Neural progenitor cell (in vitro differentiated cells): ENCODE results near the gene TM2D3. TPM values are rescaled to one million over a fixed set of nuclear protein-coding genes. Genes with fewer than 3 reads are reported as not detected.
"Not testable (repeated sequence)": the region's sequence is repeated elsewhere in the genome, so short reads cannot be mapped to it uniquely, and the experiment has no call there.

ENCODE experiments used
- DNase-seq: peaks from one replicate; pipeline ENCODE4 v3.0.0-alpha.2; 2016; ENCODE audit warnings: low spot score
- H2AFZ ChIP-seq: fragments of 200-600 bp; sonication (generic); replicated peaks from 2 replicates; pipeline ENCODE4 v1.6.1; 2016; ENCODE audit warnings: antibody characterized with exemption
- H3F3A ChIP-seq: fragments of 200-600 bp; sonication (generic); 2 replicates; pipeline ENCODE4 v1.6.1; 2016; ENCODE audit warnings: antibody characterized with exemption, low read depth
- H3K27ac ChIP-seq: fragments of 200-600 bp; sonication (generic); 2 replicates; pipeline ENCODE4 v1.5.1; 2016; ENCODE audit warnings: mild to moderate bottlenecking
- H3K27me3 ChIP-seq: fragments of 200-600 bp; sonication (generic); 2 replicates; pipeline ENCODE4 v1.6.1; 2016; ENCODE audit warnings: mild to moderate bottlenecking, moderate library complexity
- H3K36me3 ChIP-seq: fragments of 200-600 bp; sonication (generic); 2 replicates; pipeline ENCODE4 v1.5.1; 2016
- H3K4me1 ChIP-seq: fragments of 200-600 bp; sonication (generic); 2 replicates; pipeline ENCODE4 v1.6.1; 2016; ENCODE audit warnings: mixed run types
- H3K4me2 ChIP-seq: fragments of 200-600 bp; sonication (generic); 2 replicates; pipeline ENCODE4 v1.6.1; 2016
- H3K4me3 ChIP-seq: fragments of 200-600 bp; sonication (generic); 2 replicates; pipeline ENCODE4 v1.5.1; 2016
- H3K79me2 ChIP-seq: fragments of 200-600 bp; sonication (generic); 2 replicates; pipeline ENCODE4 v1.6.1; 2016; ENCODE audit warnings: low read depth
- H3K9ac ChIP-seq: fragments of 200-600 bp; sonication (generic); 2 replicates; pipeline ENCODE4 v1.6.1; 2016
- H3K9me3 ChIP-seq: fragments of 200-600 bp; sonication (generic); 2 replicates; pipeline ENCODE4 v1.5.1; 2016; ENCODE audit warnings: low read depth
- H4K20me1 ChIP-seq: fragments of 200-600 bp; sonication (generic); 2 replicates; pipeline ENCODE4 v1.6.1; 2016; ENCODE audit warnings: low read depth
- H3K27ac Mint-ChIP-seq: 3 replicates; pipeline ENCODE4 v1.8.0; 2021; ENCODE audit warnings: mixed read lengths
- H3K27me3 Mint-ChIP-seq: 2 replicates; pipeline ENCODE4 v1.8.0; 2022; ENCODE audit warnings: low read depth, mild to moderate bottlenecking, inconsistent platforms, moderate library complexity, mixed read lengths; ENCODE audit not compliant: insufficient read depth
- H3K36me3 Mint-ChIP-seq: 3 replicates; pipeline ENCODE4 v1.8.0; 2021; ENCODE audit warnings: mixed read lengths
- H3K4me1 Mint-ChIP-seq: 3 replicates; pipeline ENCODE4 v1.8.0; 2021; ENCODE audit warnings: mixed read lengths
- H3K4me3 Mint-ChIP-seq: 3 replicates; pipeline ENCODE4 v1.8.0; 2021; ENCODE audit warnings: mild to moderate bottlenecking, moderate library complexity, mixed read lengths
- H3K9me3 Mint-ChIP-seq: 3 replicates; pipeline ENCODE4 v1.8.0; 2020; ENCODE audit warnings: mixed read lengths
- EZH2 ChIP-seq: fragments of 200-600 bp; sonication (generic); IDR thresholded peaks from 2 replicates; pipeline ENCODE4 v1.6.1; 2017; ENCODE audit warnings: antibody characterized with exemption, mild to moderate bottlenecking, moderate library complexity
- EZH2phosphoT487 ChIP-seq: fragments of 200-600 bp; sonication (generic); IDR thresholded peaks from 2 replicates; pipeline ENCODE4 v1.6.1; 2017; ENCODE audit warnings: antibody characterized with exemption
- total RNA-seq: library from RNA; depleted of rRNA; stranded (reverse); fragments of >200 nt; gene quantifications from 2 replicates; pipeline ENCODE4 v1.2.3, GENCODE V29; 2015; ENCODE audit warnings: low replicate concordance
- TF ChIP-seq, protein P1 (sequence below): fragments of 200-600 bp; sonication (generic); IDR thresholded peaks from 2 replicates; pipeline ENCODE4 v1.5.1; 2017; ENCODE audit warnings: antibody characterized with exemption, mild to moderate bottlenecking

TM2D3 gene
- total RNA-seq, 1 donor from 2014 or later: 58.4 TPM

DNA sequence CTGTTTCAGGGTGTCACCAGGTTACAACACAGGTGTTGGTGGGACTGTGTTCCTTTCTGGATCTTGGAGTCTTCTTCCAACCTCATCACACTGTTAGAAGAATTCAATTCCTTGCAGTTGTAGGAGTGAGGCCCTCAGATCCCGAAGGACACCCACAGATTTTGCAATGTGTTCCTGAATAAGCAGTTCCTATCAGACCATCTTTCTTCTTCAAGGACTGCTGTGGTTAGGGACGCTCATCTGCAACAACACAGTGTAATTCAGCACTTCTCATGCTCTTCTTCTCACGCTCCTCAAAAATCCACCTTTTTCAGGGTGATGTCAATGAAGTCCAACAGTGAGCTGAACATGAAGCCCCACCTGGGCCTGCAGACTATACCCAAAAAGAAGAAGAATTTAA, 18.8 kb downstream of the TM2D3 start:
- no peaks in the 10 kb centered on the region for H3K9me3 ChIP-seq
- H2AFZ ChIP-seq: no peak overlapping the region
- no peak for DNase-seq
- no peaks in the 10 kb centered on the region for H3K36me3 Mint-ChIP-seq
- no peak overlapping the region for H3K9ac ChIP-seq
- no peaks in the 10 kb centered on the region for H3K27me3 Mint-ChIP-seq
- H3K4me1 Mint-ChIP-seq: peaks cover 28% of the 10 kb centered on the region
- peaks cover 6% of the 10 kb centered on the region for H3K4me1 ChIP-seq
- H3K27ac ChIP-seq: no peak overlapping the region
- no peaks in the 10 kb centered on the region for H4K20me1 ChIP-seq
- no peaks in the 10 kb centered on the region for H3K27me3 ChIP-seq
- no peak overlapping the region for H3K4me3 ChIP-seq
- no peak overlapping the region for H3K4me3 Mint-ChIP-seq
- H3F3A ChIP-seq: no peaks in the 10 kb centered on the region
- no peaks in the 10 kb centered on the region for H3K79me2 ChIP-seq
- TF ChIP-seq EZH2phosphoT487 (no peak), EZH2 (no peak)
- H3K4me2 ChIP-seq: no peak overlapping the region
- no peaks in the 10 kb centered on the region for H3K36me3 ChIP-seq
- H3K9me3 Mint-ChIP-seq: no peaks in the 10 kb centered on the region
- no peak overlapping the region for H3K27ac Mint-ChIP-seq

DNA sequence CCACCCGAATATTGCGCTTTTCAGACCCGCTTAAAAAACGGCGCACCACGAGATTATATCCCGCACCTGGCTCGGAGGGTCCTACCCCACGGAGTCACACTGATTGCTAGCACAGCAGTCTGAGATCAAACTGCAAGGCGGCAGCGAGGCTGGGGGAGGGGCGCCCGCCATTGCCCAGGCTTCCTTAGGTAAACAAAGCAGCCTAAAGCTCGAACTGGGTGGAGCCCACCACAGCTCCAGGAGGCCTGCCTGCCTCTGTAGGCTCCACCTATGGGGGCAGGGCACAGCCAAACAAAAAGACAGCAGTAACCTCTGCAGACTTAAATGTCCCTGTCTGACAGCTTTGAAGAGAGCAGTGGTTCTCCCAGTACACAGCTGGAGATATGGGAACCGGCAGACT, 25.5 kb downstream of the TM2D3 start:
- not testable (repeated sequence) for H3K27me3 Mint-ChIP-seq, H3K79me2 ChIP-seq, H3K4me1 ChIP-seq, H2AFZ ChIP-seq, H3K4me3 ChIP-seq, DNase-seq, H3K27me3 ChIP-seq, H3K27ac Mint-ChIP-seq, H3K4me2 ChIP-seq, H3K27ac ChIP-seq, H3K4me1 Mint-ChIP-seq, H3K4me3 Mint-ChIP-seq, H3K9ac ChIP-seq, H3F3A ChIP-seq, H3K9me3 ChIP-seq, H4K20me1 ChIP-seq, H3K36me3 ChIP-seq
- Mint-ChIP-seq H3K36me3 (peaks cover 15% of the 10 kb centered on the region), H3K9me3 (peaks cover 23% of the 10 kb centered on the region)

DNA sequence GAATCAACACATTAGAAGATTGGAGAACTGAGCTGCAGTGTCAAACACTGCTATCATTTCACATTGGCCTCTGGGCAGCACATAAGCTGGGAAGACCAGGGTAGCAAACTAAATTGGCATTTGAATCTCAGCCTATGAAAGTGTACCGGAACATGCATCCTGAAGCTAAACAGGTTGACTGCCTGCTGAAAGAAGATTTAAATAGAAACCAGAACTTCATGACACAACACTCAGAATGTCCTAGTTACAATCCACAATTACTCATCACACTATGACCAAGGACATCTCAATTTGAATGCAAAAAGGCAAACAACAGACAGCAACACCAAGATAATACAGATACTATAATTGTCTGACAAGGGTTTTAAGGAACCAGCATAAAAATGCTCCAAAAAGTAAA, 26.2 kb downstream of the TM2D3 start:
- H4K20me1 ChIP-seq: no peaks in the 10 kb centered on the region
- H3K4me2 ChIP-seq: no peak overlapping the region
- no peak overlapping the region for H3K4me3 ChIP-seq
- no peak for TF ChIP-seq EZH2
- no peak for TF ChIP-seq EZH2phosphoT487
- TF ChIP-seq, protein P1, sequence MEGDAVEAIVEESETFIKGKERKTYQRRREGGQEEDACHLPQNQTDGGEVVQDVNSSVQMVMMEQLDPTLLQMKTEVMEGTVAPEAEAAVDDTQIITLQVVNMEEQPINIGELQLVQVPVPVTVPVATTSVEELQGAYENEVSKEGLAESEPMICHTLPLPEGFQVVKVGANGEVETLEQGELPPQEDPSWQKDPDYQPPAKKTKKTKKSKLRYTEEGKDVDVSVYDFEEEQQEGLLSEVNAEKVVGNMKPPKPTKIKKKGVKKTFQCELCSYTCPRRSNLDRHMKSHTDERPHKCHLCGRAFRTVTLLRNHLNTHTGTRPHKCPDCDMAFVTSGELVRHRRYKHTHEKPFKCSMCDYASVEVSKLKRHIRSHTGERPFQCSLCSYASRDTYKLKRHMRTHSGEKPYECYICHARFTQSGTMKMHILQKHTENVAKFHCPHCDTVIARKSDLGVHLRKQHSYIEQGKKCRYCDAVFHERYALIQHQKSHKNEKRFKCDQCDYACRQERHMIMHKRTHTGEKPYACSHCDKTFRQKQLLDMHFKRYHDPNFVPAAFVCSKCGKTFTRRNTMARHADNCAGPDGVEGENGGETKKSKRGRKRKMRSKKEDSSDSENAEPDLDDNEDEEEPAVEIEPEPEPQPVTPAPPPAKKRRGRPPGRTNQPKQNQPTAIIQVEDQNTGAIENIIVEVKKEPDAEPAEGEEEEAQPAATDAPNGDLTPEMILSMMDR: no peak
- no peak for DNase-seq
- H3K27ac ChIP-seq: no peak overlapping the region
- H3K27ac Mint-ChIP-seq: no peak overlapping the region
- no peaks in the 10 kb centered on the region for H3K79me2 ChIP-seq
- H3K36me3 ChIP-seq: no peaks in the 10 kb centered on the region
- H2AFZ ChIP-seq: no peak overlapping the region
- H3K4me3 Mint-ChIP-seq: no peak overlapping the region
- no peaks in the 10 kb centered on the region for H3K27me3 Mint-ChIP-seq
- H3K9ac ChIP-seq: no peak overlapping the region
- no peaks in the 10 kb centered on the region for H3K4me1 ChIP-seq
- peaks cover 4% of the 10 kb centered on the region for H3K4me1 Mint-ChIP-seq
- no peaks in the 10 kb centered on the region for H3F3A ChIP-seq
- H3K9me3 Mint-ChIP-seq: peaks cover 23% of the 10 kb centered on the region
- peaks cover 17% of the 10 kb centered on the region for H3K36me3 Mint-ChIP-seq
- H3K9me3 ChIP-seq: peaks cover 5% of the 10 kb centered on the region
- H3K27me3 ChIP-seq: no peaks in the 10 kb centered on the region

DNA sequence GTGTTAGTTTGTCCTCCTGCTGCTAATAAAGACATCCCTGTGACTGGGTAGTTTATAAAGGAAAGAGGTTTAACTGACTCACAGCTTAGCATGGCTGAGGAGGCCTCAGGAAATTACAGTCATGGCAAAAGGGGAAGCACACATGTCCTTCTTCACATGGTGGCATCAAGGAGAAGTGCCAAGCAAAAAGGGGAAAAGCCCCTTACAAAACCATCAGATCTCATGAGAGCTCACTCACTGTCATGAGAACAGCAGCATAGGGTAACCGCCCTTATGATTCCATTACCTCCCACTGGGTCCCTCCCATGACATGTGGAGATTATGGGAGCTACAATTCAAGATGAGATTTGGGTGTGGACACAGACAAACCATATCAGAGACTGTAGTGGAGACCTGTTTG, 27.0 kb downstream of the TM2D3 start:
- H3K27ac ChIP-seq: no peak overlapping the region
- H3K4me3 Mint-ChIP-seq: no peak overlapping the region
- H3K27me3 ChIP-seq: no peaks in the 10 kb centered on the region
- no peaks in the 10 kb centered on the region for H3K79me2 ChIP-seq
- no peaks in the 10 kb centered on the region for H3K27me3 Mint-ChIP-seq
- TF ChIP-seq, protein P1: no peak
- TF ChIP-seq EZH2 (no peak), EZH2phosphoT487 (no peak)
- H3F3A ChIP-seq: no peaks in the 10 kb centered on the region
- no peaks in the 10 kb centered on the region for H3K4me1 ChIP-seq
- H3K36me3 ChIP-seq: no peaks in the 10 kb centered on the region
- H2AFZ ChIP-seq: no peak overlapping the region
- H3K9ac ChIP-seq: no peak overlapping the region
- H3K9me3 Mint-ChIP-seq: peaks cover 23% of the 10 kb centered on the region
- DNase-seq: no peak
- no peak overlapping the region for H3K4me3 ChIP-seq
- H4K20me1 ChIP-seq: no peaks in the 10 kb centered on the region
- H3K27ac Mint-ChIP-seq: no peak overlapping the region
- H3K9me3 ChIP-seq: peaks cover 5% of the 10 kb centered on the region
- H3K4me1 Mint-ChIP-seq: peaks cover 4% of the 10 kb centered on the region
- no peak overlapping the region for H3K4me2 ChIP-seq
- H3K36me3 Mint-ChIP-seq: peaks cover 17% of the 10 kb centered on the region
